Hepatocyte (in vitro differentiated cells): ENCODE measurements around the gene USP30.

Source experiments
- EZH2 ChIP-seq: fragments of 200-600 bp; sonication (generic); IDR thresholded peaks from 2 replicates; pipeline ENCODE4 v1.6.1; 2016; ENCODE audit warnings: antibody characterized with exemption, mild to moderate bottlenecking, borderline replicate concordance
- EZH2phosphoT487 ChIP-seq: fragments of 200-600 bp; sonication (generic); IDR thresholded peaks from one replicate; pipeline ENCODE4 v1.6.1; 2018; ENCODE audit warnings: antibody characterized with exemption, mild to moderate bottlenecking, low read depth, moderate library complexity; ENCODE audit not compliant: unreplicated experiment, severe bottlenecking

GRCh38 chr12:109099431-109100020, 47.1 kb downstream of the USP30 start:
- no peak for TF ChIP-seq EZH2
- no peak for TF ChIP-seq EZH2phosphoT487
